Ascending aorta (tissue), 2 donors: ENCODE data around the gene GRIK3. TPM values are rescaled to one million over a fixed set of nuclear protein-coding genes. Genes with fewer than 3 reads are reported as not detected.

Experiments
- DNase-seq, 2 donors: peaks; one replicate each; pipeline ENCODE4 v3.0.0-alpha.2; 2019; ENCODE audit warnings: low spot score in 2 of 2
- H3K27ac ChIP-seq, 2 donors: fragments of 200-600 bp; sonication (generic); one replicate each; pipeline ENCODE4 v1.5.1; 2016 to 2017; ENCODE audit warnings: mild to moderate bottlenecking in 1 of 2
- H3K27me3 ChIP-seq: fragments of 200-600 bp; sonication (generic); one replicate; pipeline ENCODE4 v1.5.1; 2017
- H3K36me3 ChIP-seq, 2 donors: fragments of 200-600 bp; sonication (generic); one replicate each; pipeline ENCODE4 v1.5.1; 2016
- H3K4me1 ChIP-seq, 2 donors: fragments of 200-600 bp; sonication (generic); one replicate each; pipeline ENCODE4 v1.5.1; 2016 to 2017; ENCODE audit warnings: mild to moderate bottlenecking in 1 of 2
- H3K4me3 ChIP-seq, 2 donors: fragments of 200-600 bp; sonication (generic); one replicate each; pipeline ENCODE4 v1.5.1; 2016 to 2017; ENCODE audit warnings: mild to moderate bottlenecking in 1 of 2
- H3K9me3 ChIP-seq, 2 donors: fragments of 200-600 bp; sonication (generic); one replicate each; pipeline ENCODE4 v1.5.1; 2016
- intact Hi-C: fragments of 100-400 bp; cut with DNase I; formaldehyde crosslinking; loops from one replicate; pipeline ENCODE4 v1.15.1; 2023
- total RNA-seq: library from RNA; depleted of rRNA; stranded (reverse); fragments of >200 nt; gene quantifications from one replicate; pipeline ENCODE4 v1.1.0, GENCODE V29; 2016
- TF ChIP-seq, protein P1 (sequence below), 3 experiments: fragments of 200-600 bp in 2 of 3; fragments of 450-650 bp in 1 of 3; sonication (generic) in 2 of 3; IDR thresholded peaks; one replicate each; pipeline ENCODE4 v1.5.1; 2016 to 2019; ENCODE audit warnings: antibody characterized with exemption in 3 of 3, mild to moderate bottlenecking in 1 of 3, moderate library complexity in 1 of 3

Gene GRIK3
- total RNA-seq, 1 donor from 2014 or later = under 0.01 TPM

- Histone ChIP-seq H3K27ac (no peak overlapping the region), H3K27me3 (no peaks in the 10 kb centered on the region), H3K9me3 (no peaks in the 10 kb centered on the region), H3K36me3 (no peaks in the 10 kb centered on the region), H3K4me3 (no peak overlapping the region), H3K4me1 (no peaks in the 10 kb centered on the region)
- TF ChIP-seq, protein P1, sequence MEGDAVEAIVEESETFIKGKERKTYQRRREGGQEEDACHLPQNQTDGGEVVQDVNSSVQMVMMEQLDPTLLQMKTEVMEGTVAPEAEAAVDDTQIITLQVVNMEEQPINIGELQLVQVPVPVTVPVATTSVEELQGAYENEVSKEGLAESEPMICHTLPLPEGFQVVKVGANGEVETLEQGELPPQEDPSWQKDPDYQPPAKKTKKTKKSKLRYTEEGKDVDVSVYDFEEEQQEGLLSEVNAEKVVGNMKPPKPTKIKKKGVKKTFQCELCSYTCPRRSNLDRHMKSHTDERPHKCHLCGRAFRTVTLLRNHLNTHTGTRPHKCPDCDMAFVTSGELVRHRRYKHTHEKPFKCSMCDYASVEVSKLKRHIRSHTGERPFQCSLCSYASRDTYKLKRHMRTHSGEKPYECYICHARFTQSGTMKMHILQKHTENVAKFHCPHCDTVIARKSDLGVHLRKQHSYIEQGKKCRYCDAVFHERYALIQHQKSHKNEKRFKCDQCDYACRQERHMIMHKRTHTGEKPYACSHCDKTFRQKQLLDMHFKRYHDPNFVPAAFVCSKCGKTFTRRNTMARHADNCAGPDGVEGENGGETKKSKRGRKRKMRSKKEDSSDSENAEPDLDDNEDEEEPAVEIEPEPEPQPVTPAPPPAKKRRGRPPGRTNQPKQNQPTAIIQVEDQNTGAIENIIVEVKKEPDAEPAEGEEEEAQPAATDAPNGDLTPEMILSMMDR (IDR thresholded peaks at IDR 0.05) = no peak
- intact Hi-C loops = no loop called here
- DNase-seq = no peak
Measured at GRCh38 chr1:36847186-36847585, 187.1 kb downstream of the GRIK3 start.

DNA sequence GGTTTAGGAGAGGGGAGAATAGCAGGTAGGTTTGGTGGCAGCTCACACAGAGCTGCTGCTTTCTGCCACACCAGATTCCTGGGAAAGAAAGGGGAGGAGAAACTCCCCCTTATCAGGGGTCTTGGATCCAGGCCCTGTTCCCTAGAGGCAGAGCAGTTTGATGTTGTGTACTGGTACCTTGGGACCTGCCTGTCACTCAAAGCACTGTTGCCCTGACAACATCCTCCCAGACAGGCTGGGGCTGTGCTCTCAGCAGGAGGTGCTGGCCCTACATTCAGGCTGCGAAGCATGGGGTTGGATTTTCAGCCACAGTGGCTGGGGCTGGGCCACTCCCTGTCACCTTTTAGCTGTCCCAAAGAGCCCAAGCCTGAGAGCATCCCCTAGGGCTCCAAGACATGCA is 188.0 kb downstream of the GRIK3 start:
- Histone ChIP-seq H3K9me3 (no peaks in the 10 kb centered on the region), H3K27me3 (no peaks in the 10 kb centered on the region), H3K4me3 (no peak overlapping the region), H3K4me1 (no peaks in the 10 kb centered on the region), H3K27ac (no peak overlapping the region), H3K36me3 (no peaks in the 10 kb centered on the region)
- no peak for DNase-seq
- TF ChIP-seq, protein P1 (IDR thresholded peaks at IDR 0.05) = no peak
- intact Hi-C loops = no loop called here

DNA sequence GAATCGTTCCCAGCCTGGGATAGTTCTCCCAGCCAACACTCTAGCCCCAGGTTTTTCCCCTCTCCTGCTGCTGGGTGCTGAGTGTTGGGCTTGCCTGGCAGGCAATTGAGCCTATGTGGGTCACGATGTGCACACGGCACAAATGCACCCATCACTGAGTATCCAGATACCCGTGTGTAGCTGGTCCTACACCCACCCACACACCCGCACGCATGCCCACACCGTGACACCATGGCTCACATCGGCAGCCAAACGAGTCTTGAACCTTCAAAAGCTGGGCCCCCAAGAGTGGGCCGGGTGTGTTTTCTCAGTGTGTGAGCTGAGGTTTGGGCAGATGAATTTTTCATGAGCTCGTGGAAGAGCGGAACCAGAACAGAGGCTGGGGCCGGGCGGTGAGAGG is 188.5 kb downstream of the GRIK3 start:
- H3K4me3 ChIP-seq = no peak overlapping the region
- H3K36me3 ChIP-seq = no peaks in the 10 kb centered on the region
- H3K4me1 ChIP-seq = no peaks in the 10 kb centered on the region
- H3K9me3 ChIP-seq = no peaks in the 10 kb centered on the region
- no peak for DNase-seq
- intact Hi-C loops = no loop called here
- no peak overlapping the region for H3K27ac ChIP-seq
- no peaks in the 10 kb centered on the region for H3K27me3 ChIP-seq
- TF ChIP-seq, protein P1 (IDR thresholded peaks at IDR 0.05) = no peak

DNA sequence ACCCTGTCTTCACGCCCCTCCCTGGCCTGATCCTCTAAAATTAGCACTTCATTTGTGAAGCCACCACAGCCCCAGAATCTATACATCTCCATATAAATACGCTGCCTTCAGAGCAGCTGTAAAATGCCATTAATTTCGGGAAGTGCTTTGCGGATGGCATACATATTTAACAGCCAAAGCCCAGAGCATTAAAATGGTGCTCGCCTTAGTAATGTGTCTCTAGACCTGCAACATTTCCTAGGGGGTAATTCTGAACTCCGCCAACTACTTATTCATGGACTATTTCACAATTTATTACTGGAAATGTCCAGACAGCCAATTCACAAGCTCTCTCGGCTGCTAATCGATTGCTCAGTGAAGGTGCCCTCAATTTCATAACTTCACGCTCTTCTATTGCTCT is 189.4 kb downstream of the GRIK3 start:
- TF ChIP-seq, protein P1 (IDR thresholded peaks at IDR 0.05) = no peak
- Histone ChIP-seq H3K27me3 (no peaks in the 10 kb centered on the region), H3K36me3 (no peaks in the 10 kb centered on the region), H3K27ac (no peak overlapping the region), H3K4me3 (no peak overlapping the region), H3K4me1 (no peaks in the 10 kb centered on the region), H3K9me3 (no peaks in the 10 kb centered on the region)
- no peak for DNase-seq
- intact Hi-C loops = no loop called here

GRCh38 chr1:36843906-36844610 is 190.3 kb downstream of the GRIK3 start:
- Histone ChIP-seq H3K9me3 (no peaks in the 10 kb centered on the region), H3K4me1 (no peaks in the 10 kb centered on the region), H3K27me3 (no peaks in the 10 kb centered on the region), H3K27ac (no peak overlapping the region), H3K36me3 (no peaks in the 10 kb centered on the region), H3K4me3 (no peak overlapping the region)
- no peak for DNase-seq
- intact Hi-C loops = no loop called here
- TF ChIP-seq, protein P1 (IDR thresholded peaks at IDR 0.05) = no peak

GRCh38 chr1:36843027-36843426 is 191.3 kb downstream of the GRIK3 start:
- Histone ChIP-seq H3K27me3 (no peaks in the 10 kb centered on the region), H3K4me3 (no peak overlapping the region)

More at GRCh38 chr1:36843027-36843426, 191.3 kb downstream of the GRIK3 start:
- Histone ChIP-seq H3K27ac (no peak overlapping the region), H3K4me1 (no peaks in the 10 kb centered on the region), H3K36me3 (no peaks in the 10 kb centered on the region), H3K9me3 (no peaks in the 10 kb centered on the region)
- DNase-seq = no peak
- TF ChIP-seq, protein P1 (IDR thresholded peaks at IDR 0.05) = no peak
- intact Hi-C loops = no loop called here
